ENCODE data around the gene PREX1. TPM values are rescaled to one million over a fixed set of nuclear protein-coding genes. Genes with fewer than 3 reads are reported as not detected.

PREX1 gene
- polyA plus RNA-seq, 1 of the 3 experiments (the other 2 are of a cell fraction), result 5.3 TPM

- Histone ChIP-seq H3K9me3 (no peaks in the 10 kb centered on the region), H3K4me3 (ENCODE audit: low read depth in 2 of 2, low read length in 1 of 2) (no peak overlapping the region), H3K4me1 (ENCODE audit: control insufficient read depth in 1 of 2, insufficient read depth in 2 of 2, low read depth in 1 of 2, low read length in 1 of 2) (peaks cover 3 to 4% of the 10 kb centered on the region in 2 experiments; a peak in 2 of 4 replicates), H2AFZ (ENCODE audit: low read depth) (no peak overlapping the region), H3K27ac (ENCODE audit: low read depth in 2 of 2, low read length in 1 of 2) (no peak overlapping the region), H3K9me2 (no peaks in the 10 kb centered on the region), H4K20me1 (ENCODE audit: insufficient read depth) (no peaks in the 10 kb centered on the region), H3F3A (replicated peaks; ENCODE audit: insufficient read depth) (peaks cover 3% of the 10 kb centered on the region), H3K4me2 (no peak overlapping the region), H3K36me3 (replicated peaks in 1 of 2; ENCODE audit: control insufficient read depth in 1 of 2, insufficient read depth in 2 of 2, low read length in 1 of 2) (no peaks in the 10 kb centered on the region), H3K79me2 (ENCODE audit: insufficient read depth) (no peaks in the 10 kb centered on the region), H3K27me3 (ENCODE audit: insufficient read depth) (no peaks in the 10 kb centered on the region), H3K9ac (no peak overlapping the region)
- 63% methylated on average over 2 of the region's 3 CpGs for WGBS (ENCODE audit: low lambda C conversion rate)
- no peak for TF ChIP-seq TEAD4 (IDR thresholded peaks at IDR 0.05; ENCODE audit: borderline replicate concordance, insufficient read depth)
- TF ChIP-seq RAD21 (IDR thresholded peaks at IDR 0.05; ENCODE audit: low read length), result no peak
- no peak for TF ChIP-seq SMC3 (IDR thresholded peaks at IDR 0.05; ENCODE audit: low read depth, low read length)
- TF ChIP-seq USF1 (IDR thresholded peaks at IDR 0.05; ENCODE audit: borderline replicate concordance, low read depth), result no peak
- no peak for DNase-seq
- ChIA-PET POLR2A (no interaction called here), CTCF (interaction anchor here (1.0 to 3.8 kb wide), 2 partner anchors 136 kb away, joined by 3 to 15 read pairs; no protein-coding TSS in a partner anchor)
These were observed 34.0 kb downstream of the PREX1 start for GRCh38 chr20:48793776-48794175.

GRCh38 chr20:48791666-48792071 lies 36.1 kb downstream of the PREX1 start:
- Histone ChIP-seq H2AFZ (ENCODE audit: low read depth) (no peak overlapping the region), H3K4me2 (peak overlapping the region; percentile 61), H3K36me3 (replicated peaks in 1 of 2; ENCODE audit: control insufficient read depth in 1 of 2, insufficient read depth in 2 of 2, low read length in 1 of 2) (no peaks in the 10 kb centered on the region), H3K27me3 (ENCODE audit: insufficient read depth) (no peaks in the 10 kb centered on the region), H3K9me3 (no peaks in the 10 kb centered on the region), H3K4me1 (ENCODE audit: control insufficient read depth in 1 of 2, insufficient read depth in 2 of 2, low read depth in 1 of 2, low read length in 1 of 2) (peaks cover 3 to 15% of the 10 kb centered on the region in 2 experiments; a peak in 2 of 4 replicates), H4K20me1 (ENCODE audit: insufficient read depth) (no peaks in the 10 kb centered on the region), H3K79me2 (ENCODE audit: insufficient read depth) (no peaks in the 10 kb centered on the region), H3K4me3 (ENCODE audit: low read depth in 2 of 2, low read length in 1 of 2) (no peak overlapping the region), H3K27ac (ENCODE audit: low read depth in 2 of 2, low read length in 1 of 2) (peak overlapping the region in 1 of 2 experiments; percentile 46; a peak in 2 of 4 replicates), H3K9me2 (no peaks in the 10 kb centered on the region), H3K9ac (no peak overlapping the region), H3F3A (replicated peaks; ENCODE audit: insufficient read depth) (peaks cover 3% of the 10 kb centered on the region)
- WGBS (ENCODE audit: low lambda C conversion rate), result 62% methylated on average over 6 of the region's 6 CpGs
- ChIA-PET POLR2A (interaction anchor here (1.1 kb wide), 1 partner anchor 103 kb away, joined by 3 read pairs; no protein-coding TSS in a partner anchor), CTCF (interaction anchor here (0.7 to 3.8 kb wide), 6 partner anchors 9 to 156 kb away, joined by 3 to 15 read pairs (median 3); no protein-coding TSS in a partner anchor)
- DNase-seq, result no peak
- peak; percentile 40; the same call in 1 of the 2 replicates for TF ChIP-seq TCF12 (IDR thresholded peaks at IDR 0.05)
- TF ChIP-seq NFIC (IDR thresholded peaks at IDR 0.05; ENCODE audit: borderline replicate concordance), result peak; percentile 80
- TF ChIP-seq RXRA (IDR thresholded peaks at IDR 0.05; ENCODE audit: borderline replicate concordance, low read depth), result no peak
- TF ChIP-seq YY1 (IDR thresholded peaks at IDR 0.05; ENCODE audit: low read depth), result no peak
- TF ChIP-seq GATA2 (CRISPR knock-in tag; IDR thresholded peaks at IDR 0.05), result no peak

- H3K27ac ChIP-seq (ENCODE audit: low read depth in 2 of 2, low read length in 1 of 2), result no peak overlapping the region
- H2AFZ ChIP-seq (ENCODE audit: low read depth), result no peak overlapping the region
- H3K36me3 ChIP-seq (replicated peaks in 1 of 2; ENCODE audit: control insufficient read depth in 1 of 2, insufficient read depth in 2 of 2, low read length in 1 of 2), result no peaks in the 10 kb centered on the region
- no peak overlapping the region for H3K9ac ChIP-seq
- ChIA-PET CTCF (interaction anchor here (0.7 to 3.8 kb wide), 7 partner anchors 10 to 155 kb away, joined by 3 to 15 read pairs (median 3); no protein-coding TSS in a partner anchor), POLR2A (interaction anchor here (1.1 kb wide), 1 partner anchor 103 kb away, joined by 3 read pairs; no protein-coding TSS in a partner anchor)
- H3K27me3 ChIP-seq (ENCODE audit: insufficient read depth), result no peaks in the 10 kb centered on the region
- no peaks in the 10 kb centered on the region for H3K79me2 ChIP-seq (ENCODE audit: insufficient read depth)
- 46% methylated on average over 11 of the region's 11 CpGs for WGBS (ENCODE audit: low lambda C conversion rate)
- no peaks in the 10 kb centered on the region for H3K9me3 ChIP-seq
- TF ChIP-seq, protein P1, sequence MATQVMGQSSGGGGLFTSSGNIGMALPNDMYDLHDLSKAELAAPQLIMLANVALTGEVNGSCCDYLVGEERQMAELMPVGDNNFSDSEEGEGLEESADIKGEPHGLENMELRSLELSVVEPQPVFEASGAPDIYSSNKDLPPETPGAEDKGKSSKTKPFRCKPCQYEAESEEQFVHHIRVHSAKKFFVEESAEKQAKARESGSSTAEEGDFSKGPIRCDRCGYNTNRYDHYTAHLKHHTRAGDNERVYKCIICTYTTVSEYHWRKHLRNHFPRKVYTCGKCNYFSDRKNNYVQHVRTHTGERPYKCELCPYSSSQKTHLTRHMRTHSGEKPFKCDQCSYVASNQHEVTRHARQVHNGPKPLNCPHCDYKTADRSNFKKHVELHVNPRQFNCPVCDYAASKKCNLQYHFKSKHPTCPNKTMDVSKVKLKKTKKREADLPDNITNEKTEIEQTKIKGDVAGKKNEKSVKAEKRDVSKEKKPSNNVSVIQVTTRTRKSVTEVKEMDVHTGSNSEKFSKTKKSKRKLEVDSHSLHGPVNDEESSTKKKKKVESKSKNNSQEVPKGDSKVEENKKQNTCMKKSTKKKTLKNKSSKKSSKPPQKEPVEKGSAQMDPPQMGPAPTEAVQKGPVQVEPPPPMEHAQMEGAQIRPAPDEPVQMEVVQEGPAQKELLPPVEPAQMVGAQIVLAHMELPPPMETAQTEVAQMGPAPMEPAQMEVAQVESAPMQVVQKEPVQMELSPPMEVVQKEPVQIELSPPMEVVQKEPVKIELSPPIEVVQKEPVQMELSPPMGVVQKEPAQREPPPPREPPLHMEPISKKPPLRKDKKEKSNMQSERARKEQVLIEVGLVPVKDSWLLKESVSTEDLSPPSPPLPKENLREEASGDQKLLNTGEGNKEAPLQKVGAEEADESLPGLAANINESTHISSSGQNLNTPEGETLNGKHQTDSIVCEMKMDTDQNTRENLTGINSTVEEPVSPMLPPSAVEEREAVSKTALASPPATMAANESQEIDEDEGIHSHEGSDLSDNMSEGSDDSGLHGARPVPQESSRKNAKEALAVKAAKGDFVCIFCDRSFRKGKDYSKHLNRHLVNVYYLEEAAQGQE (IDR thresholded peaks at IDR 0.05; ENCODE audit: low read depth, low read length), result peak; percentile 84
- TF ChIP-seq SMC3 (IDR thresholded peaks at IDR 0.05; ENCODE audit: low read depth, low read length) (peak; percentile 36; the same call in 1 of the 2 replicates), RAD21 (IDR thresholded peaks at IDR 0.05; ENCODE audit: low read length) (peak; percentile 60), MXI1 (IDR thresholded peaks at IDR 0.05; ENCODE audit: low read depth, low read length) (no peak)
- H3K4me1 ChIP-seq (ENCODE audit: control insufficient read depth in 1 of 2, insufficient read depth in 2 of 2, low read depth in 1 of 2, low read length in 1 of 2), result peaks cover 3 to 15% of the 10 kb centered on the region in 2 experiments; a peak in 2 of 4 replicates
- peak; percentile 35 for DNase-seq
- no peaks in the 10 kb centered on the region for H3K9me2 ChIP-seq
- peaks cover 3% of the 10 kb centered on the region for H3F3A ChIP-seq (replicated peaks; ENCODE audit: insufficient read depth)
- H3K4me2 ChIP-seq, result peak overlapping the region; percentile 61
- H4K20me1 ChIP-seq (ENCODE audit: insufficient read depth), result no peaks in the 10 kb centered on the region
- no peak overlapping the region for H3K4me3 ChIP-seq (ENCODE audit: low read depth in 2 of 2, low read length in 1 of 2)
These were observed 36.8 kb downstream of the PREX1 start for GRCh38 chr20:48791014-48791413.
